DOHH2 (cell line): ENCODE results near the gene TNFSF8.

Source experiments
- H3F3A ChIP-seq: fragments of 200-600 bp; sonication (generic), shearing (Covaris generic); 2 replicates; pipeline ENCODE4 v1.6.0; 2016; ENCODE audit warnings: antibody characterized with exemption, mild to moderate bottlenecking; ENCODE audit not compliant: control insufficient read depth, insufficient read depth
- H3K27ac ChIP-seq: fragments of 200-600 bp; sonication (generic); 2 replicates; pipeline ENCODE4 v1.5.1; 2014; ENCODE audit warnings: low read depth, mild to moderate bottlenecking, low read length, moderate library complexity
- H3K27me3 ChIP-seq: fragments of 200-600 bp; sonication (generic); 2 replicates; pipeline ENCODE4 v1.6.1; 2014; ENCODE audit warnings: mild to moderate bottlenecking, low read length, mixed read lengths; ENCODE audit not compliant: control insufficient read depth
- H3K36me3 ChIP-seq: fragments of 200-600 bp; sonication (generic); 2 replicates; pipeline ENCODE4 v1.6.1; 2014; ENCODE audit warnings: mild to moderate bottlenecking, low read length, moderate library complexity, mixed read lengths; ENCODE audit not compliant: control insufficient read depth
- H3K4me1 ChIP-seq: fragments of 200-600 bp; sonication (generic); 2 replicates; pipeline ENCODE4 v1.6.1; 2014; ENCODE audit warnings: mild to moderate bottlenecking, low read length, mixed read lengths; ENCODE audit not compliant: control insufficient read depth
- H3K4me2 ChIP-seq: fragments of 200-600 bp; sonication (generic); 2 replicates; pipeline ENCODE4 v1.6.0; 2014; ENCODE audit warnings: mild to moderate bottlenecking, low read length, moderate library complexity
- H3K4me3 ChIP-seq: fragments of 200-600 bp; sonication (generic); 2 replicates; pipeline ENCODE4 v1.5.1; 2014; ENCODE audit warnings: mild to moderate bottlenecking, low read length, mixed read lengths
- H3K79me2 ChIP-seq: fragments of 200-600 bp; sonication (generic); 2 replicates; pipeline ENCODE4 v1.6.1; 2014; ENCODE audit warnings: mild to moderate bottlenecking, low read length, mixed read lengths; ENCODE audit not compliant: control insufficient read depth
- H3K9me2 ChIP-seq: fragments of 200-600 bp; sonication (generic); replicated peaks from 2 replicates; pipeline ENCODE4 v1.6.1; 2014; ENCODE audit warnings: mild to moderate bottlenecking, low read length, mixed read lengths; ENCODE audit not compliant: control insufficient read depth
- H3K9me3 ChIP-seq: fragments of 200-600 bp; sonication (generic); 2 replicates; pipeline ENCODE4 v1.6.1; 2014; ENCODE audit warnings: antibody characterized with exemption, low read length, mixed read lengths; ENCODE audit not compliant: control insufficient read depth, insufficient read depth
- H4K20me1 ChIP-seq: fragments of 200-600 bp; sonication (generic); 2 replicates; pipeline ENCODE4 v1.6.0; 2014; ENCODE audit warnings: low read depth, mild to moderate bottlenecking, antibody characterized with exemption, low read length, moderate library complexity; ENCODE audit not compliant: control insufficient read depth, insufficient read depth
- EZH2phosphoT487 ChIP-seq: fragments of 200-600 bp; sonication (generic); IDR thresholded peaks from 2 replicates; pipeline ENCODE4 v1.6.1; 2017; ENCODE audit warnings: borderline replicate concordance, mild to moderate bottlenecking, antibody characterized with exemption, low read length, moderate library complexity, mixed read lengths
- TF ChIP-seq, protein P1 (sequence below): fragments of 200-600 bp; sonication (generic); IDR thresholded peaks from one replicate; pipeline ENCODE4 v1.5.1; 2014; ENCODE audit warnings: antibody characterized with exemption, mild to moderate bottlenecking, low read depth, low read length; ENCODE audit not compliant: poor library complexity, severe bottlenecking

TNFSF8 gene

DNA sequence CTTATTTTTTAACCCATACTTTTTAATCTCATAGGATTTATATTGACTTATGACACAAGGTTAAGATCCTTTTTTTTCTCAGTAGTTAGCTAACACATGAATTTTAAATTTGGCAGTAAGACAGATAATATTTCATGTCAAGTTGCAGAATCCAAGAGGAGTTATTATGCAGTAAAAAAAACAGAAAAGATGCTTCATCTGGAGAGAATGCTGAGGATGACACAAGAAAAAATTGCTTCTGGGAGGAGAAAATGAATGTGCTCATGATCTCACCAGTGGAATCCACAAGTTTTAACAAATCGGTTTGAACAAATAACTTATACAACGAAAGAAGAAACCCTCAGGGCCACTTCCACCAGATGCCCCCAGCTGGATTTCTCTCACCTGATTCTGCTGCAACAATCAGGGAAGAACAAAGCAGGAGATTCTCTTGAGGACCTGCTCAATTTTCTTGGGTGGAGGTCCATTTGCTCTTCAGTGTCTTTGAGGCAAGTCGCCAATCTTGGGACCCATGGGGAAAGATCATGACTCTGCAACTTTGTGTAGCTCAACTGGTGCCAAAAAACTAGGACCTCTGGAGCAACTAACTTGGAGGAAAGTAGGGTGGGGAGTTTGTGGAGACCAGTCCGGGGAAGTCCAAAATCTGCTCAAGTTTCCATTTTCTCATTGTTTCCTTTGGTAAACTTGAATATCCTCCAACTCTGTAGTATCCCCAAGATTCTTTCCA is 74.0 kb downstream of the TNFSF8 start:
- Histone ChIP-seq H3K4me3 (no peak overlapping the region), H4K20me1 (no peaks in the 10 kb centered on the region), H3K27ac (no peak overlapping the region), H3K9me2 (no peaks in the 10 kb centered on the region), H3K4me2 (no peak overlapping the region), H3F3A (no peaks in the 10 kb centered on the region), H3K36me3 (no peaks in the 10 kb centered on the region), H3K79me2 (no peaks in the 10 kb centered on the region), H3K27me3 (0 out of 2 replicates have a peak, but pooled peaks cover 2% of the 10 kb centered on the region), H3K4me1 (no peaks in the 10 kb centered on the region), H3K9me3 (no peaks in the 10 kb centered on the region)
- no peak for TF ChIP-seq EZH2phosphoT487
- TF ChIP-seq, protein P1, sequence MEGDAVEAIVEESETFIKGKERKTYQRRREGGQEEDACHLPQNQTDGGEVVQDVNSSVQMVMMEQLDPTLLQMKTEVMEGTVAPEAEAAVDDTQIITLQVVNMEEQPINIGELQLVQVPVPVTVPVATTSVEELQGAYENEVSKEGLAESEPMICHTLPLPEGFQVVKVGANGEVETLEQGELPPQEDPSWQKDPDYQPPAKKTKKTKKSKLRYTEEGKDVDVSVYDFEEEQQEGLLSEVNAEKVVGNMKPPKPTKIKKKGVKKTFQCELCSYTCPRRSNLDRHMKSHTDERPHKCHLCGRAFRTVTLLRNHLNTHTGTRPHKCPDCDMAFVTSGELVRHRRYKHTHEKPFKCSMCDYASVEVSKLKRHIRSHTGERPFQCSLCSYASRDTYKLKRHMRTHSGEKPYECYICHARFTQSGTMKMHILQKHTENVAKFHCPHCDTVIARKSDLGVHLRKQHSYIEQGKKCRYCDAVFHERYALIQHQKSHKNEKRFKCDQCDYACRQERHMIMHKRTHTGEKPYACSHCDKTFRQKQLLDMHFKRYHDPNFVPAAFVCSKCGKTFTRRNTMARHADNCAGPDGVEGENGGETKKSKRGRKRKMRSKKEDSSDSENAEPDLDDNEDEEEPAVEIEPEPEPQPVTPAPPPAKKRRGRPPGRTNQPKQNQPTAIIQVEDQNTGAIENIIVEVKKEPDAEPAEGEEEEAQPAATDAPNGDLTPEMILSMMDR: no peak

DNA sequence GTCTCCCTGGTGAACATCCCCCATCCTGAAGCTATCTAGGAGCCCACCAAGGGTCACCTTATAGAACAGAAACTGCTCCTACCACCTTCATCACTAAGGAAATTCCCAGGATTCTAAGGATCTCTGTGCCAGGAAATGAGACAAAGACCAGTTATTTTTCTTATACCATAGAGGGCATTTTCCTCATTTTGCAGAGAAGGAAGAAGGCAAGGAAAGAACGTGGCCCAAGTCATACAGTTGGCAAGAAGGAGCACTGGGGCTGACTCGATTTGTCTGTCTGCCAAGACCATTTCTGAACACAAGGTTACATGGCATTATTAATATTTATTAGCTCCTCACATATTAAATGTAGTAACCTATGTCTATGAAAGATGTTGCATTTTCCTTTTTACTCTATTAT is 74.9 kb downstream of the TNFSF8 start:
- H3K4me2 ChIP-seq: no peak overlapping the region

DNA sequence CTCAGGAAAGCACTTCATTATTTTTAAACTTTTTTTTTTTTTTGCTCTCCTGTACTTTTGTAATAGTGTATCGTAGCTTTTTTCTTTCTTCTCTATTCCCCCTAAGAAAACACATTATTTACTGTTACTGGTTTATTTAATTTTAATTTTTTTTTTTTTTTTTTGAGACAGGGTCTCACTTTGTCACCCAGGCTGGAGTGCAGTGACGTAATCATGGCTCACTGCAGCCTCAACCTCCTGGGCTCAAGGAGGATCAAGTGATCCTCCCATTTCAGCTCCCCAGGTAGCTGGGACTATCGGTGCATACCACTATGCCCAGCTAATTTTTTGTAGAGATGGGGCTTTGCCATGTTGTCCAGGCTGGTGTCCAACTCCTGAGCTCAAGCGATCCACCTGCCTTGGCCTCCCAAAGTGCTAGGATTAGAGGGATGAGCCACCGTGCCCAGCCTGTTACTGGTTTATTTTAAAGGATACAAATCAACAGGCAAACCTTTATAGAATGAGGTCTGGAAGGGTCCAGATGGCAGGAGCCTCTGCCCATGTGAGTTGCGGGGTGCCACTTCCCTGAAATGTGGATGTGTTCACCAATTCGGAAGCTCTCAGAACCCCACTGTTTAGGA is 75.5 kb downstream of the TNFSF8 start:
- Histone ChIP-seq H3K79me2 (no peaks in the 10 kb centered on the region), H3K4me2 (no peak overlapping the region)

More for the DNA sequence above, 74.9 kb downstream of the TNFSF8 start:
- H4K20me1 ChIP-seq: no peaks in the 10 kb centered on the region
- no peaks in the 10 kb centered on the region for H3K9me2 ChIP-seq
- H3K36me3 ChIP-seq: no peaks in the 10 kb centered on the region
- H3K4me3 ChIP-seq: no peak overlapping the region
- no peaks in the 10 kb centered on the region for H3K9me3 ChIP-seq
- no peak for TF ChIP-seq EZH2phosphoT487
- TF ChIP-seq, protein P1: no peak
- no peaks in the 10 kb centered on the region for H3K79me2 ChIP-seq
- no peak overlapping the region for H3K27ac ChIP-seq
- no peaks in the 10 kb centered on the region for H3K4me1 ChIP-seq
- no peaks in the 10 kb centered on the region for H3F3A ChIP-seq
- H3K27me3 ChIP-seq: 0 out of 2 replicates have a peak, but pooled peaks cover 2% of the 10 kb centered on the region

More for the DNA sequence above, 75.5 kb downstream of the TNFSF8 start:
- no peaks in the 10 kb centered on the region for H4K20me1 ChIP-seq
- no peaks in the 10 kb centered on the region for H3K4me1 ChIP-seq
- H3K9me3 ChIP-seq: no peaks in the 10 kb centered on the region
- TF ChIP-seq, protein P1: no peak
- TF ChIP-seq EZH2phosphoT487: no peak
- H3F3A ChIP-seq: no peaks in the 10 kb centered on the region
- no peak overlapping the region for H3K4me3 ChIP-seq
- no peaks in the 10 kb centered on the region for H3K36me3 ChIP-seq
- 0 out of 2 replicates have a peak, but pooled peaks cover 2% of the 10 kb centered on the region for H3K27me3 ChIP-seq
- H3K9me2 ChIP-seq: no peaks in the 10 kb centered on the region
- no peak overlapping the region for H3K27ac ChIP-seq
